ENCODE data around the gene PPP4R2. TPM values are rescaled to one million over a fixed set of nuclear protein-coding genes. Genes with fewer than 3 reads are reported as not detected.
A peak's percentile ranks its signal among the peaks of the same experiment; 100 is the strongest.

PPP4R2 gene
- total and polyA plus RNA-seq, 2 donors (not counting 3 experiments of a cell fraction or from before 2014, with no cell fraction given), result 6.5 to 74.4 TPM

GRCh38 chr3:73052857-73053256, 56.2 kb downstream of the PPP4R2 start:
- no peak overlapping the region for H3K4me3 ChIP-seq (replicated peaks in 1 of 3; ENCODE audit: insufficient read depth in 1 of 3, low read depth in 1 of 3, low read length in 3 of 3)
- H3K4me1 ChIP-seq (ENCODE audit: control insufficient read depth, extremely low read depth, insufficient read depth, low read length), result no peaks in the 10 kb centered on the region
- intact Hi-C loops (cut with micrococcal nuclease), result no loop called here
- H3K9ac ChIP-seq (replicated peaks; ENCODE audit: extremely low read depth, insufficient read depth, low read length), result no peak overlapping the region
- FAIRE-seq (peak; percentile 44), DNase-seq (ENCODE audit: low read depth, low spot score) (peak; percentile 40)
- TF ChIP-seq POLR2AphosphoS5 (IDR thresholded peaks at IDR 0.05; ENCODE audit: insufficient read depth, low read depth, low read length) (no peak), GATA2 (IDR thresholded peaks at IDR 0.05; ENCODE audit: insufficient read depth, insufficient read length, low read depth, low read length) (no peak), POLR2A (IDR thresholded peaks at IDR 0.05; ENCODE audit: low read depth, low read length) (no peak), EZH2 (IDR thresholded peaks at IDR 0.05; ENCODE audit: borderline replicate concordance, low read depth, low read length, severe bottlenecking) (no peak), CTCF (IDR thresholded peaks at IDR 0.05; ENCODE audit: extremely low read depth in 1 of 2, insufficient read depth in 1 of 2, low read depth in 1 of 2, low read length in 2 of 2) (no peak), FOS (IDR thresholded peaks at IDR 0.05; ENCODE audit: borderline replicate concordance, insufficient read depth, low read length) (no peak), MYC (IDR thresholded peaks at IDR 0.05; ENCODE audit: low read depth, low read length) (no peak), JUN (IDR thresholded peaks at IDR 0.05; ENCODE audit: borderline replicate concordance, insufficient read depth, insufficient read length, low read depth) (no peak), MAX (IDR thresholded peaks at IDR 0.05; ENCODE audit: insufficient read depth, insufficient read length) (no peak)
- no peaks in the 10 kb centered on the region for H3K9me1 ChIP-seq (replicated peaks; ENCODE audit: control insufficient read depth, extremely low read depth, insufficient read depth, low read length)
- no peak overlapping the region for H2AFZ ChIP-seq (ENCODE audit: low read depth, low read length)
- CTCF ChIA-PET, result interaction anchor here (1.0 kb wide), 1 partner anchor 202 kb away, joined by 3 read pairs; no protein-coding TSS in a partner anchor
- no peaks in the 10 kb centered on the region for H3K36me3 ChIP-seq (ENCODE audit: control insufficient read depth in 2 of 2, extremely low read depth in 1 of 2, insufficient read depth in 2 of 2, low read length in 2 of 2)
- BruUV-seq (replicated peaks), result no TSS peak
- dilution Hi-C loops (cut with MboI; ENCODE audit: extremely low pct_ligation_motif_present, low sequenced_read_pairs), result no loop called here
- peaks cover 14% of the 10 kb centered on the region for H4K20me1 ChIP-seq (replicated peaks; ENCODE audit: control insufficient read depth, extremely low read depth, insufficient read depth, low read length)
- POLR2A ChIA-PET, result no interaction called here
- no peaks in the 10 kb centered on the region for H3K9me3 ChIP-seq (replicated peaks; ENCODE audit: control insufficient read depth, insufficient read depth, low read length)
- no peak overlapping the region for H3K27ac ChIP-seq (ENCODE audit: insufficient read depth, low read depth, low read length)
- H3K79me2 ChIP-seq (ENCODE audit: control insufficient read depth, insufficient read depth, low read length), result peaks cover 52% of the 10 kb centered on the region
- H3K27me3 ChIP-seq (ENCODE audit: control insufficient read depth in 2 of 2, insufficient read depth in 2 of 2, low read length in 2 of 2), result no peaks in the 10 kb centered on the region
- no peak overlapping the region for H3K4me2 ChIP-seq (ENCODE audit: insufficient read depth, low read length)

All from endothelial cell of umbilical vein (primary cell).